SW480 (cell line): ENCODE results near the gene DNAJC18.
"Not testable (repeated sequence)": the region's sequence is repeated elsewhere in the genome, so short reads cannot be mapped to it uniquely, and the experiment has no call there.

Experiments
- DNase-seq: peaks from one replicate; pipeline ENCODE4 v3.0.0-alpha.2; 2016; ENCODE audit warnings: low spot score

The DNAJC18 gene

GRCh38 chr5:139439013-139439903 lies at the start of gene DNAJC18:
DNAJC18 (minus strand) TSS chr5:139439525; CDS start chr5:139439445, 80 bp downstream.
- peak; percentile 92 for DNase-seq

- DNase-seq = no peak
These were observed 48.9 kb upstream of the DNAJC18 start for GRCh38 chr5:139488260-139488659.

- DNase-seq = no peak
These were observed 46.9 kb upstream of the DNAJC18 start for GRCh38 chr5:139486201-139486600.

- not testable (repeated sequence) for DNase-seq
These were observed 43.5 kb upstream of the DNAJC18 start for GRCh38 chr5:139482890-139483208.

GRCh38 chr5:139482050-139482889 lies 42.9 kb upstream of the DNAJC18 start, which contains the start of gene STING1:
STING1 (minus strand) TSS chr5:139482758; CDS start chr5:139481704, 1,054 bp downstream.
- DNase-seq = peak; percentile 91

- peak; percentile 34 for DNase-seq
These were observed 42.3 kb upstream of the DNAJC18 start for GRCh38 chr5:139481580-139482049.

- no peak for DNase-seq
These were observed 41.8 kb upstream of the DNAJC18 start for GRCh38 chr5:139481122-139481533.

- not testable (repeated sequence) for DNase-seq
These were observed 40.4 kb upstream of the DNAJC18 start for GRCh38 chr5:139479729-139480128.

GRCh38 chr5:139478657-139479423 lies 39.5 kb upstream of the DNAJC18 start:
- DNase-seq = not testable (repeated sequence)

- DNase-seq = no peak
These were observed 36.7 kb upstream of the DNAJC18 start for GRCh38 chr5:139475865-139476617.

- no peak for DNase-seq
These were observed 35.8 kb upstream of the DNAJC18 start for GRCh38 chr5:139474890-139475791.

- DNase-seq = no peak
These were observed 34.2 kb upstream of the DNAJC18 start for GRCh38 chr5:139473565-139473964.

GRCh38 chr5:139473105-139473504 lies 33.8 kb upstream of the DNAJC18 start:
- DNase-seq = no peak

- DNase-seq = no peak
These were observed 33.2 kb upstream of the DNAJC18 start for GRCh38 chr5:139472386-139473030.

GRCh38 chr5:139470821-139471300 lies 31.5 kb upstream of the DNAJC18 start, which contains the start of gene SMIM33:
SMIM33 (plus strand) TSS chr5:139471004; CDS start chr5:139471122, 118 bp downstream.
- no peak for DNase-seq

GRCh38 chr5:139468421-139468931 lies 29.2 kb upstream of the DNAJC18 start:
- no peak for DNase-seq

GRCh38 chr5:139462586-139463276 lies 23.4 kb upstream of the DNAJC18 start, which contains the start of gene ECSCR:
ECSCR (minus strand) TSS chr5:139462743; CDS start chr5:139462670, 73 bp downstream.
- DNase-seq = no peak

GRCh38 chr5:139461698-139462097 lies 22.4 kb upstream of the DNAJC18 start:
- DNase-seq = no peak
